Prostate gland (tissue), 2 donors: Measurements from ENCODE around the gene NCAPG2. TPM values are rescaled to one million over a fixed set of nuclear protein-coding genes. Genes with fewer than 3 reads are reported as not detected.

Experiments
- DNase-seq: peaks from one replicate; pipeline ENCODE4 v3.0.0-alpha.2; 2019; ENCODE audit warnings: low spot score
- H3K27ac ChIP-seq, 2 donors: fragments of 200-600 bp; sonication (generic); 2 replicates each; pipeline ENCODE4 v1.5.1; 2017 to 2019
- H3K27me3 ChIP-seq: fragments of 200-600 bp; sonication (generic); replicated peaks from 2 replicates; pipeline ENCODE4 v1.5.1; 2019; ENCODE audit not compliant: insufficient read depth
- H3K36me3 ChIP-seq, 2 donors: fragments of 200-600 bp; sonication (generic); 1 replicate in 1 of 2; 2 replicates in 1 of 2; pipeline versions ENCODE4 v1.5.1 to v1.8.1; 2017 to 2019
- H3K4me1 ChIP-seq: fragments of 200-600 bp; sonication (generic); replicated peaks from 2 replicates; pipeline ENCODE4 v1.5.1; 2019
- H3K4me3 ChIP-seq, 2 donors: fragments of 200-600 bp; sonication (generic); 2 replicates each; pipeline ENCODE4 v1.5.1; 2017 to 2019
- H3K9me3 ChIP-seq: fragments of 200-600 bp; sonication (generic); 2 replicates; pipeline ENCODE4 v1.5.1; 2017
- POLR2A ChIP-seq: fragments of 450-650 bp; IDR thresholded peaks from one replicate; pipeline ENCODE4 v1.6.1; 2016; ENCODE audit warnings: antibody characterized with exemption, mild to moderate bottlenecking
- POLR2AphosphoS5 ChIP-seq: sonication (generic); formaldehyde crosslinking; IDR thresholded peaks from one replicate; pipeline ENCODE4 v1.6.1; 2017; ENCODE audit warnings: antibody characterized with exemption
- WGBS: methylation state at CpG from one replicate; pipeline ENCODE4 v1.1.5; 2018; 5-methylcytosine and 5-hydroxymethylcytosine counted together
- intact Hi-C: fragments of 100-400 bp; cut with DNase I; formaldehyde crosslinking; loops from one replicate; pipeline ENCODE4 v1.14.2; 2022
- total RNA-seq, 2 donors: library from RNA; depleted of rRNA; stranded (reverse); fragments of >200 nt; gene quantifications; one replicate each; pipeline ENCODE4 v1.1.0, GENCODE V29; 2016
- TF ChIP-seq, protein P1 (sequence below), 4 experiments: fragments of 200-600 bp in 2 of 4; fragments of 450-650 bp in 2 of 4; sonication (generic) in 2 of 4; IDR thresholded peaks; 1 replicate in 3 of 4; 2 replicates in 1 of 4; pipeline ENCODE4 v1.5.1; 2016 to 2019; ENCODE audit warnings: antibody characterized with exemption in 4 of 4, mild to moderate bottlenecking in 2 of 4, moderate library complexity in 2 of 4

The NCAPG2 gene
- total RNA-seq, 2 donors from 2014 or later = 7.9 to 11.9 TPM

DNA sequence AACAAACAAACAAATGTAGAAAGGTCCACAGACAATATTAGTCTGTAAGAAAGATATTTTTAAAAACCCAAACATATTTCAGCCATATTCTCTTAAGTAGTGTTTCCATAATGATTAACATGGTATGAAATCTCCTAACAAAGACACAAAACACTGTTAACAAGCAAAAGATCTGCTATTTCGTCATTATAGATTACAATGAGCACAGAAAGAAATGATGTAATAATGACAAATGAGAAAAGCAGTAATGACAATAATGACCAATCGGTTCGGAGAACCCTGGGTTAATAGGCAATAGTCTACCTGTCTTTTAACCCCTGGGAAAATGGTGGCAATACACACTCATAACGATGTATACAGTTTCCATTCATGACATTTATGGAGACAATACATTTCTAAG, 39.5 kb upstream of the NCAPG2 start:
- no peak overlapping the region for H3K4me3 ChIP-seq
- no peaks in the 10 kb centered on the region for H3K9me3 ChIP-seq
- H3K27me3 ChIP-seq = no peaks in the 10 kb centered on the region
- intact Hi-C loops = no loop called here
- DNase-seq = no peak
- no peaks in the 10 kb centered on the region for H3K4me1 ChIP-seq
- no peaks in the 10 kb centered on the region for H3K36me3 ChIP-seq
- 94% methylated on average over 4 of the region's 4 CpGs for WGBS
- TF ChIP-seq POLR2AphosphoS5 (no peak), POLR2A (no peak)
- TF ChIP-seq, protein P1, sequence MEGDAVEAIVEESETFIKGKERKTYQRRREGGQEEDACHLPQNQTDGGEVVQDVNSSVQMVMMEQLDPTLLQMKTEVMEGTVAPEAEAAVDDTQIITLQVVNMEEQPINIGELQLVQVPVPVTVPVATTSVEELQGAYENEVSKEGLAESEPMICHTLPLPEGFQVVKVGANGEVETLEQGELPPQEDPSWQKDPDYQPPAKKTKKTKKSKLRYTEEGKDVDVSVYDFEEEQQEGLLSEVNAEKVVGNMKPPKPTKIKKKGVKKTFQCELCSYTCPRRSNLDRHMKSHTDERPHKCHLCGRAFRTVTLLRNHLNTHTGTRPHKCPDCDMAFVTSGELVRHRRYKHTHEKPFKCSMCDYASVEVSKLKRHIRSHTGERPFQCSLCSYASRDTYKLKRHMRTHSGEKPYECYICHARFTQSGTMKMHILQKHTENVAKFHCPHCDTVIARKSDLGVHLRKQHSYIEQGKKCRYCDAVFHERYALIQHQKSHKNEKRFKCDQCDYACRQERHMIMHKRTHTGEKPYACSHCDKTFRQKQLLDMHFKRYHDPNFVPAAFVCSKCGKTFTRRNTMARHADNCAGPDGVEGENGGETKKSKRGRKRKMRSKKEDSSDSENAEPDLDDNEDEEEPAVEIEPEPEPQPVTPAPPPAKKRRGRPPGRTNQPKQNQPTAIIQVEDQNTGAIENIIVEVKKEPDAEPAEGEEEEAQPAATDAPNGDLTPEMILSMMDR (IDR thresholded peaks at IDR 0.05) = no peak
- no peak overlapping the region for H3K27ac ChIP-seq

DNA sequence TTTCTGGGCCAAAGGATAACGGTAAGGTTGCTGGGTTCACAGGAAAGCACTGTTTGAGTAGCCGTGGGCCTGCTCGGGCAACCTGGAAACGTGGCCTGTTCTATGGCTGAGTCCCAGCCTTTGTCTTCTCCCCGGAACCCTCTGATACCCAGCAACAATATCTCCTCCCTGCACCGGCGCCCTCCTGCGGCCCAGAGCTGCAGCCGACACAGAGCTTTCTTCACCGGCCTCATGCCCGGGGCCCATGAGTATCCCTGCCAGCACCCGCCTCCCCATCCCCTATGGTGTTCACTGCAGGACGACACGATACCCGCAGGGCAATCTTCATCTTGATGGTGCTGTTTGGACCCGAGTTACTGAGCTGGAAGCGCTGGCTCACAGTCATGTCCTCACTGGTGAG, 38.6 kb upstream of the NCAPG2 start:
- H3K4me1 ChIP-seq = no peaks in the 10 kb centered on the region
- intact Hi-C loops = no loop called here
- WGBS = 91% methylated on average over 17 of the region's 17 CpGs
- peaks cover 0 to 2% of the 10 kb centered on the region in 2 donors for H3K36me3 ChIP-seq
- TF ChIP-seq POLR2A = no peak
- TF ChIP-seq, protein P1 (IDR thresholded peaks at IDR 0.05) = no peak
- no peak for TF ChIP-seq POLR2AphosphoS5
- no peak overlapping the region for H3K27ac ChIP-seq
- DNase-seq = no peak
- no peaks in the 10 kb centered on the region for H3K27me3 ChIP-seq
- no peaks in the 10 kb centered on the region for H3K9me3 ChIP-seq
- no peak overlapping the region for H3K4me3 ChIP-seq

DNA sequence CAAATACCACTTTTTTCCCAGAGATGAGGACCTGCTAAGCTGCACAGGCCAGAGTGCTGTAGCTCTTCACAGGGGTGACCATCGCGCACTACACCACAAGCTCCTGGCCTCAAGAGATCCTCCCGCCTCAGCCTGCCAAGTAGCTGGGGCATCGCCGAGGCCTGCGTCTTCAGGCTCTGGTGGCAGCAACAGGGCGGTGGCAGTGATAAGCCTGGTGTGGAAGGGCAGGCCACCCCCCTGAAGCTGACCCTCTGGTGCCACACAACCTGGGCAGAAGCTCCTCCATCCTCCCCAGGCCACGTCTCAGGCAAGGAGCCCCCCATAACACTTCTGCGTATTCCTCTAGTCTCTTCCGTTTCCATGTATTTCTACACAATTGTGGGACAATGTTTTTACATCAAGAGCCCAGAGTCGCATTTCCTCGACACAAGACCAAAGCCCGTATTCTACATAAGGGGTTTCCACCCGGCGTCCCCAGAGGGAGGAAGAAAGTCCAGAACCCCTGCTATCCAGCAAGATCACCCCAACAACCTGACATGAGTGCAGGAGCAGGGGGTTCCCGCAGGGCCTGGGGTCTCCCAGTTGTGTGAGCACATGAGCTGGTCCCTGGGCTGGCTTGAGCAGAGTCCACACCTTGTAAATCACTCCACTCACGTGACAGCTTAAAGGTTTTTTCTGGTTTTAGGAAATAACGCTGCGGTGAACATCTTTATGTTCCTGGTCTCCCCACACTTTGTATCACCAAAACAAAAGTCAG, 37.6 kb upstream of the NCAPG2 start:
- TF ChIP-seq POLR2A = no peak
- no peak for TF ChIP-seq POLR2AphosphoS5
- TF ChIP-seq, protein P1 (IDR thresholded peaks at IDR 0.05) = no peak
- intact Hi-C loops = no loop called here
- Histone ChIP-seq H3K9me3 (no peaks in the 10 kb centered on the region), H3K27me3 (no peaks in the 10 kb centered on the region), H3K4me1 (no peaks in the 10 kb centered on the region), H3K4me3 (no peak overlapping the region), H3K27ac (no peak overlapping the region), H3K36me3 (peaks cover 0 to 2% of the 10 kb centered on the region in 2 donors)
- 97% methylated on average over 19 of the region's 19 CpGs for WGBS
- no peak for DNase-seq

DNA sequence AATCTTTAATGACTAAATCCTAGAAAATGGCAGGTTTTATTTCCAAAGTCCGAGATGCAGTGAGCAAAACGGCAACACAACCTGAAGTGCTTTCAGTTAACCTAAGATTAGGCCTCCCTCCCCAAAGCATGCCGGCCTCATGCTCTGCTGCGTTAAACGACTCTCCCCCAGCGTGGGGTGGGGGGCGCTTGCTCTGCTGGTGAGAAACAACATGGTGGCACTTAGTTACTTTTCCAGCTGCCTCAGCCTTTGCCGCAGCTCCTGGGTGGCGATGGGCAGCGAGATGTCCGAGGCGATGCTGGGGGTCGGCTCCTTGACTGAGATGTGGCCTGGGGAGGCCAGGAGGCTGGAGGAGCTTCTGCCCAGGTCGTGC, 36.7 kb upstream of the NCAPG2 start:
- intact Hi-C loops = no loop called here
- Histone ChIP-seq H3K27me3 (no peaks in the 10 kb centered on the region), H3K4me1 (no peaks in the 10 kb centered on the region), H3K27ac (peak overlapping the region; percentile 57 to 62), H3K36me3 (peaks cover 0 to 2% of the 10 kb centered on the region in 2 donors), H3K4me3 (no peak overlapping the region), H3K9me3 (no peaks in the 10 kb centered on the region)
- DNase-seq = no peak
- TF ChIP-seq POLR2AphosphoS5 (no peak), POLR2A (no peak)
- TF ChIP-seq, protein P1 (IDR thresholded peaks at IDR 0.05) = no peak
- WGBS = 85% methylated on average over 14 of the region's 14 CpGs

DNA sequence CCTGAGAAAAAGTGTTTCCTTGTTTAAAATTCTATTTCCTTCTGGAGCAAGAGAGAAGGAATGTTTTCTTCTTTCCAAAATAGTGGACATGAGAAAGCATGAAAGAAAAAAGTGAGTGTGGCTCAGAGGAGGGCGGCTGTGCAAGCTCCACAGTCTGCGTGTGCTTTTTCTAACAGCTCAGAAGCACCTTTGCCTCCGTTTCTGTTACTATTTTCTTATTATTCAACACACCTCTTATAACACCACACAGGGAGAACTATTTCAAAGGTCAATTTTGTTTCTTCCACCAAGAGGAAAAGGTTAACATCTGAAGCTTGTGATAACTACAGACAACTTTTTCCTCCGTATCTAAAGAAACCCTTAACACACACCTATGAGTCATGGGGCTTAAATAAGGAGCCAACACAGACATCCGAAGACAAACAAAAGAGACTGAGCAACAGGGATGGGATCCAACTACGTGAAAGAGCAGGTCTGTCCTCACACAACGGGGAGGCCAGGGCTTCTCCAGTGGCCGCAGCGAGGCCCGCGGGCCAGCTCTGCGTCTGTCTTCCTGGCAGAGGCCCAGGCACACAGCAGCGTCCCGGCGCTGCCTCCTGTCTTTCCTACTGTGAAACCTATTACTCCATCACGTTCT, 36.2 kb upstream of the NCAPG2 start:
- Histone ChIP-seq H3K4me1 (no peaks in the 10 kb centered on the region), H3K9me3 (no peaks in the 10 kb centered on the region), H3K36me3 (peaks cover 0 to 2% of the 10 kb centered on the region in 2 donors), H3K27me3 (no peaks in the 10 kb centered on the region), H3K4me3 (no peak overlapping the region), H3K27ac (peak overlapping the region; percentile 57 to 62)
- intact Hi-C loops = no loop called here
- 66% methylated on average over 16 of the region's 16 CpGs for WGBS
- DNase-seq = peak; percentile 56
- TF ChIP-seq POLR2A = no peak
- TF ChIP-seq POLR2AphosphoS5 = peak; percentile 56
- TF ChIP-seq, protein P1 (IDR thresholded peaks at IDR 0.05) = peak in 1 of 4 experiments; percentile 29
